ENCODE measurements around the gene SUCLG1. TPM values are rescaled to one million over a fixed set of nuclear protein-coding genes. Genes with fewer than 3 reads are reported as not detected.

SUCLG1 gene
- total and polyA plus RNA-seq, 2 of the 4 experiments (the other 2 are of a cell fraction), result 50.5 to 52.7 TPM

DNA sequence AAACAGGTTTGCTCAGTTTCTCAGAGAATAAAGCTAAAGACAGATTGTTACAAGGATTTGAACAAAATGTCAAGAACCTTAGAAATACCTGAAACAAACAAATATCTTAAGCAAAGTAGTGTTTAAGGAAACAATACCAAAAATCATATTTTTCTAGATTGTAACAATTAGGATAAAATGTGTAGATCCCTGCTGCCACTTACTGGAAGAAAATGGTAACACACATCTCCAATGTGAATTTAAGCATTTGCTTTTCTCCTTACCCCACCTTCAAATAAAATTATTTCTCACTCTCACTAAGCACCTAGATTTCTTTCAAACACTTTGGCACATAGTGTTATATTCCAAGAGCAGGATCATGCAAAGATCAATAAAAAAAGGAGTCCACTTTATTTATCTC is 34.9 kb downstream of the SUCLG1 start:
- Histone ChIP-seq H3K36me3 (ENCODE audit: control insufficient read depth, insufficient read depth, low read length) (peaks cover 7% of the 10 kb centered on the region), H2BK5ac (ENCODE audit: low read depth, low read length, poor library complexity, severe bottlenecking) (no peak overlapping the region), H4K20me1 (ENCODE audit: insufficient read depth, low read length) (no peaks in the 10 kb centered on the region), H3K18ac (ENCODE audit: low read depth, low read length) (no peak overlapping the region), H3K9me3 (ENCODE audit: control insufficient read depth, insufficient read depth, low read length) (no peaks in the 10 kb centered on the region), H2AK9ac (replicated peaks; ENCODE audit: low read depth, low read length, poor library complexity) (no peak overlapping the region), H3K27ac (ENCODE audit: insufficient read depth, low read length) (no peak overlapping the region), H2BK20ac (ENCODE audit: low read depth, low read length) (no peak overlapping the region), H3K4me3 (ENCODE audit: insufficient read depth, low read depth, low read length) (no peak overlapping the region), H4K8ac (ENCODE audit: low read depth in 2 of 2, low read length in 2 of 2) (no peak overlapping the region), H3K14ac (replicated peaks; ENCODE audit: low read depth, low read length) (no peak overlapping the region), H3K23ac (ENCODE audit: low read depth, low read length) (no peak overlapping the region), H2AK5ac (ENCODE audit: low read depth, low read length) (no peak overlapping the region), H2AFZ (replicated peaks; ENCODE audit: low read length, poor library complexity) (no peak overlapping the region), H2BK15ac (ENCODE audit: low read depth, low read length) (no peak overlapping the region), H3K79me1 (ENCODE audit: low read depth in 1 of 2, low read length in 2 of 2) (no peaks in the 10 kb centered on the region), H3K4ac (ENCODE audit: low read depth, low read length) (no peak overlapping the region), H3K27me3 (ENCODE audit: control insufficient read depth, insufficient read depth, low read length) (no peaks in the 10 kb centered on the region), H4K5ac (ENCODE audit: low read depth, low read length) (no peak overlapping the region), H3K9me1 (ENCODE audit: insufficient read depth, low read length) (peaks cover 9% of the 10 kb centered on the region), H3K9ac (ENCODE audit: low read depth, low read length) (no peak overlapping the region), H3K4me1 (ENCODE audit: control insufficient read depth, insufficient read depth, low read length) (peaks cover 4% of the 10 kb centered on the region), H2BK120ac (ENCODE audit: low read depth, low read length) (no peak overlapping the region), H3K56ac (ENCODE audit: extremely low read depth, insufficient read depth, low read length) (no peak overlapping the region), H4K91ac (ENCODE audit: insufficient read depth, low read depth, low read length) (no peak overlapping the region), H3K4me2 (ENCODE audit: low read depth, low read length) (no peak overlapping the region)
- DNase-seq, result peak; percentile 33
- dilution Hi-C loops (cut with HindIII; ENCODE audit: low sequenced_read_pairs, unreplicated experiment) (no loop called here), in situ Hi-C loops (cut with MboI; ENCODE audit: low sequenced_read_pairs) (no loop called here), intact Hi-C loops (cut with micrococcal nuclease) (loop anchor here (1.0 kb wide), 2 partner anchors 110 to 402 kb away; no protein-coding TSS in a partner anchor)
- TF ChIP-seq MXI1 (IDR thresholded peaks at IDR 0.05; ENCODE audit: borderline replicate concordance, low read depth, low read length), result no peak
- no peak for TF ChIP-seq FOS (IDR thresholded peaks at IDR 0.05; ENCODE audit: low read depth, low read length)
- peak; percentile 72 for TF ChIP-seq RAD21 (IDR thresholded peaks at IDR 0.05; ENCODE audit: low read length)
- TF ChIP-seq MAFK (IDR thresholded peaks at IDR 0.05; ENCODE audit: low read depth, low read length), result no peak
- TF ChIP-seq, protein P1, sequence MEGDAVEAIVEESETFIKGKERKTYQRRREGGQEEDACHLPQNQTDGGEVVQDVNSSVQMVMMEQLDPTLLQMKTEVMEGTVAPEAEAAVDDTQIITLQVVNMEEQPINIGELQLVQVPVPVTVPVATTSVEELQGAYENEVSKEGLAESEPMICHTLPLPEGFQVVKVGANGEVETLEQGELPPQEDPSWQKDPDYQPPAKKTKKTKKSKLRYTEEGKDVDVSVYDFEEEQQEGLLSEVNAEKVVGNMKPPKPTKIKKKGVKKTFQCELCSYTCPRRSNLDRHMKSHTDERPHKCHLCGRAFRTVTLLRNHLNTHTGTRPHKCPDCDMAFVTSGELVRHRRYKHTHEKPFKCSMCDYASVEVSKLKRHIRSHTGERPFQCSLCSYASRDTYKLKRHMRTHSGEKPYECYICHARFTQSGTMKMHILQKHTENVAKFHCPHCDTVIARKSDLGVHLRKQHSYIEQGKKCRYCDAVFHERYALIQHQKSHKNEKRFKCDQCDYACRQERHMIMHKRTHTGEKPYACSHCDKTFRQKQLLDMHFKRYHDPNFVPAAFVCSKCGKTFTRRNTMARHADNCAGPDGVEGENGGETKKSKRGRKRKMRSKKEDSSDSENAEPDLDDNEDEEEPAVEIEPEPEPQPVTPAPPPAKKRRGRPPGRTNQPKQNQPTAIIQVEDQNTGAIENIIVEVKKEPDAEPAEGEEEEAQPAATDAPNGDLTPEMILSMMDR (conservative IDR thresholded peaks at IDR 0.05; ENCODE audit: low read depth, low read length), result peak; percentile 66
- TF ChIP-seq CEBPB (IDR thresholded peaks at IDR 0.05; ENCODE audit: low read depth, low read length), result no peak
- TF ChIP-seq SMC3 (IDR thresholded peaks at IDR 0.05; ENCODE audit: low read depth, low read length), result peak; percentile 43; the same call in 1 of the 2 replicates
- CTCF ChIA-PET, result interaction anchor here (1.2 kb wide), 1 partner anchor 10 kb away, joined by 3 read pairs; no protein-coding TSS in a partner anchor
- peak; percentile 64; the same call in 1 of the 2 replicates for ATAC-seq (ENCODE audit: low read depth)
- no TSS peak for BruUV-seq (replicated peaks)
- POLR2A ChIA-PET (ENCODE audit: unreplicated experiment), result no interaction called here

Measured in IMR-90 (cell line).